Activated T-cell treated with anti-CD3 and anti-CD28 coated beads, Interleukin-2, amount 50 U/mL, for 48 hours (primary cell): ENCODE data around the gene ZNF740.

Experiments
- DNase-seq, 2 experiments: peaks; one replicate each; pipeline ENCODE4 v3.0.0-alpha.2; 2020

Gene ZNF740

DNA sequence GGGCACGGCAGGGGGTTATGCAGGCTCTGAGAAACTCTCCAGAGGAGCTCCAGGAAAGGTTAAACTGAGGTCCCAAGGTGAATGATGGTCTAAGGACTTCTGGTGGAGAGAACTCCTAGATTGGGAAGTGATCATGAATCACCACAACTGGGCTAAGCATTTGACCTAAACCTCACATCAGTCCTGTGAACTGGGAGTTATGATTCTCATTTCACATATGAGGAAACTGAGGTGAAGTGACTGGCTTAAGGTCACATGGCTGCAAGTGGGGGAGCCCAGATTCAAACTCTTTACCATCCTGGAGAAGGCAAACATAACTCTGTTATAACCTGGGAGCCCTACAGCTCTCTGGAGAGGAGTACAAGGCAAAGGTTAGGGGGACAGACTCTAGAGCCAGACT, 47.3 kb downstream of the ZNF740 start:
- DNase-seq: no peak

DNA sequence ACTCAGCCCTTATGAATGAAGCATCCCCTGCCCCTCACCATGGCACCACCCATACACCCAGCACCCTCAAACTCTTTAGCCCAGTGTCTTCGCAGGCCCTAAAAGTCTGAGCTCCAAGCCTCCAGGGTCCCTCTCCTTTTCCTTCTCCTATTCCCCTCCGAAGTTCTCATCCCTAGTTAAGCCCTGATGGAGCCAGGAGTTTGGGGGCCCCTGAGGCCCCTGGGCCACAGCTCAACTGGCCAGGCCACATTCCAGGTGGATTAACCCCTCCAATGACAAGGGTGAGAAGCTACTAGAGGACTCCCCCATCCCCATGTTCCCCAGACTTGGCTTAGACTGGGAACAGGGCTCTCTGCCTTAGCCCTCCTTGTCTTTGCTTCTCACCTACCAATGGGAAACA, 48.9 kb downstream of the ZNF740 start:
- DNase-seq: no peak

DNA sequence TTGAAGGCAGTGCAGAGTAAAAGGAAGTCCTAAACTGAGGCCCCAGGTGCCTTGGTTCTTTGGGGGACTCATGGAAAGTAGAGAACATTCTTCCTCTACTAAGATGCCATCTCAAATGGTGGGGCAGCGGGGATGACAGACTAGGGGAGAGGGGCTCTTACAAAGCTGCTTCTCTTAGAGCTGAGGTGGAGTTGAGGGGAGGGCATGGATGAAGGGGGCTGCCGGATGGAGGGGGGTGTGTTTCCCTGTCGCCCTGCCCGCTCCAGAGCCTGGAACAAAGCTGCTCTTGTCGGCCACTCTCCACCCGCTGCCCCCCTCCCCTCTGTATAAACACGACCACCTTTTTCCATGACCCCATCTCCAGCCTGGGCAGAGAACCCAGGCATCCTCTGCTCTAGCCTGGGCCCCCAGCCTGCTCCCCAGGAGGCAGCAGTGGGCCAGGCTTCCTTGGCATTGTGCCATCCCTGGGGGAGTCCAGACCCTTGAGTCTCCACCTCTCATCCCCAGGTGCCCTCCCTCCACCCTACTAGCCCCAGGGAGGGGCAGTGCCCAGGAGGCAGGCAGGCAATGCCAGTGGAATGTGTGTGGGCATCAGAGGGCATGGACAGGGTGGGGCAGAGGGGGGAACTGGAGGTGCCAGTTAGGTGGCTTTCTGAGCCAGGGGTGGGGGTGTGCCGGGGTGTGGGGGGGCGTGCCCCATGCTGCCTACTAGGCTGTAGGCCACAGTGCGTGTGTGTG, 49.8 kb downstream of the ZNF740 start:
- DNase-seq: peak in 1 of 2 experiments; percentile 17

DNA sequence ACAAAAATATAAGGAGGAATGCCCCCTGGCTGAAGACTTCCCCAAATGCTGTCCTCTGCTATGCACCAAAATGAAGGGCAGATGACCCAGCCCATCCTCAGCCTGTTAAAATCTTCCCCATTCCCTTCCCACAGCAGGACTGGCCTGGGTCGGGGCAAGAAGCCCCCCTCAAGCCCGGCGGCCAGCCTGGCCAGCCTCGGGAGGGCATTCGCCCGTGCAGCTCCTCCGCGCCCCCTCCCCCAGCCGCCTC, 51.1 kb downstream of the ZNF740 start:
- no peak for DNase-seq

DNA sequence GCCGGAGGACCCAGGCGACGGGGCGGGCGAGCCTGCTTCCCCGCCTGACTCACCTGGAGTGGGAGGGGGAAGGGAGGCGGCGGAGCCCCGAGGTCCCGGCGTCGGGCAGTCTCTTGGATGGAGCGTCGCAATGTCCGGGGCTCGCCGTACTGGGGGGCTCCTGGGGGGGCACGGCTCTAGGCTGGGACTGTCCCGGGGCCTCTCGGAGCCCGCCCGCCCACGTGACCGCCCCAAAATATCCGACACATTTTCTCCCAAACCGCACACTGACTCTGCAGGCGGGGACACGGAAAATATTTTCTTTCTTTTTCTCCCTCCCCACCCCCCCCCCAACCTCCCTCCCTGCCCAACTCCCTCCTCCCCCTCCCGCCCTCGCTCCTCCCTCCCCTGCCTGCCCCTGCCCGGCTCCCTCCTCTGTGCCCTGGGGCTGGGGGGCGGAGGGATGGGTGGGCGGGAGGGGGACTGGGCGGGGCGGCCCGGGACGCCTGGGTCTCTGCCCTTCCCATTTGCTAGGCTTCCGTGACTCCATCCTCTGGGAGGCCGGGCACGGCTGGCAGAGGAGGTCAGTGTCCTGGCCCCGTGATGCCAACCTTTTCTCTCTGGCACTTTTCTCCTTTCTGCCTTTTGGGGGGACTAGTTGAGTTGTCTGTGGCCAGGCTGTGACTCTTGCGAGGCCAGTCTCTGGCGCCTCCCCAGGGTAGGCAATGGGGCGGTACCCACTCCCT, 51.6 kb downstream of the ZNF740 start, which contains the start of gene RARG:
RARG (minus strand) TSS at position 289 of the 725 bp plus-strand sequence. CDS start 4,664 bp downstream, outside the sequence.
- peak; percentile 80 to 82 for DNase-seq

DNA sequence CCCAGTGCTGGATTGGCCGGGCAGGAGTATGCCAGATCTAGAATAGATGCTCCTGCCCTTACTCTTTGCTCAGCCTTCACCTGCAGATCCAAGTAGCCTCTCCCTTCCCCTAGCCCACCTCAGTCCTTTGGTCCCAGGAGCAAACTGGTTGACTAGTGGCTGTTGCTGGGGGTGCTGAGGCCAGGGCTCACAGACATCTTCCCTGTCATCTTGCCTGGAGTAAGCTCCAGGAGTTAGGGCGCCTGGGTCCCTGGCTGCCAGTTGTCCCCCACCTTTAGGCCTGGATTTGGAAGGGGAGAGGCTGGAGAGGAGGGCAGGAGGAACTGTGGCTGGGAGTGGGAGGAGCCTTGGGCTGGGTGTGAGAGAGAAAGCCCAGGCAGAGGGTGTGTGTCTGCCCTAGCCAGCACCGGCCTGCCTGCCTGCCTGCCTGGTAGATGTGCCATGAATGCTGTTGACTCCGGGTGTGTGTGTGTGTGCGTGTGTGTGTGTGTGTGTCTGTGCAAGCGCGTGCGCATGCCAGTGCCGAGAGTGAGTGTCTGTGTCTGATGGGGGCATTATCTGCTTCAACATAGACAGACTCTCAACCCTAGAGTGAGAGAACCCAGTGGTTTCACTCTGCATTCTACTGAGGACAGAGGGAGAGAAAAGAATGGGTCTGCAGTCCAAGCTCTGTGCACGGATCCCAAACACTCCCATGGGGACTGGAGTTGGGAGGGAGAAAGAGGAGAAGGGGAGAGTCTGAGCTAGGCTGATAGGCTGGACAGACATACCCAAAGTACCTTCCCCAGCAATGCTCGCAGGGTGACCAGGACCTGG, 52.3 kb downstream of the ZNF740 start:
- DNase-seq: peak; percentile 57 to 65

DNA sequence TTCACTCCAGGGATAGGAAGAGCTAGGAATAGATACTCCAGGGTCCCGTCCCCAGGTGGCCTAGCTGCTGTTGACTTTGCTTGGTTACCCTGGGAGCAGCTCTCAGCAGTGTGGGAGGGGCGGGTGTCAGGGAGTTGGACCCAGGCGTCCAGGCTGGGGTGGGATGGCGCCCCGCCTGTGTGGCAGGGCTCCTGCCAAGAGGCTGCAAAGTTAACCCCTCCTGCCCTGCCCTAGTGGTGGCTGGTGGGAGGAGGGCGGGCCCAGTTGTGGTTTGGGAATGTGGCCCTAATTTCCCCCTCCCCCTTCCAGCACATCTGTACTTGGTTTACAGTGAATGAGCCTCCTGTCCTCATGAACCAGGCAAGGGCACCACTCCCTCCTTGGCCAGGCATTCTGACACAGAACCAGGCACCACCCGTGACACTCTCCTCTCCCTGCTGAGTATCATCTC, 53.2 kb downstream of the ZNF740 start:
- DNase-seq: no peak

DNA sequence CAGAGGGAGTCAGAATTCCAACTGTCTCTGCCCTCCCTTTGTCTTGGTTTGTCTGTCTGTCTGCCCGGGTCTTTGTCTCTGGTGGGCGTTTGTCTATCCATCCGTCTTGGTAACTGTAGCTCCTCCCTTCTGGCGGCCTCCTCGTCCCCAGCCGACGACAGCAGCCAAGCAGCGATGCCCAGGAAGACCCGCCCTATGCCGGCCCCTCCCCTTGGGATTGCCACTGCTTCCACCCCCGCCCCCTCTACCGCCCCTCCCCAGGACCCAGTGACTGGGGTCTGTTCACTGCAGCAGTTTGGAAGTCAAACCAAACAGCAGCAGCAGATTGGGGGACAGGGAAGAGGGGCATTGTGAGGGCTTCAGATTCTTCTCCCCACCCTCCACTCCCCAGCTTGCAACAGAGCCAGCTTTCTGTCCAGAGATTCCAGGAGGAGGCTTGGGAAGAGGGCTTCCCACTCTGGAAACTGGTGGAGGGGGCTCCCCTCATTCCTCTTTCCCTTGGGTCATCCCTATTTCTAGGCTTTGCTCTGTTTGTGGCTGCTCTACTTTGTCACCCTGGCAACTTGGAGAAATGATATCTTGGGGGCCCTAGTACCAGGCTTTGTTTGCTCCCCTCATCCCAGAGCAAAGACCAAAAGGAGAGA, 53.9 kb downstream of the ZNF740 start:
- no peak for DNase-seq

DNA sequence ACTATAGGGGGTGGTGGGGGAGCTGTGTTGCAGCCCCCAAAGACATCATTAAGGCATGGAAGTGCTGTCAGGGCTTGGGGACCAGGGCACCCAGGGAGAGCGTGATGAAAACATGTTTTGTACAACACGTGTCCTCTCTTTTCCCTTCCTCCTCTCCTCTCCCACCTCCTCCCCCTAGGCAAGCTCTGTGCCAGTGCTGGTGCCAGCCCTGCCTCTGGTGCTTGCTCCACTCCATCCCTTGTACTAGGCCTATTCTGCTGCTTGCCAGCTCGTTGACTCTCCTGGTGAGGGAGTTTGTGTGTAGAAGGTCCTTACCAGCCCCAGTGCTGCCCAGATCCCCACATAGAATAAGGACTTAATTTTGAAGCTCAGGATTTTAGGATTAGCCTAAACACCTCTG, 54.6 kb downstream of the ZNF740 start:
- peak in 1 of 2 experiments; percentile 15 for DNase-seq

DNA sequence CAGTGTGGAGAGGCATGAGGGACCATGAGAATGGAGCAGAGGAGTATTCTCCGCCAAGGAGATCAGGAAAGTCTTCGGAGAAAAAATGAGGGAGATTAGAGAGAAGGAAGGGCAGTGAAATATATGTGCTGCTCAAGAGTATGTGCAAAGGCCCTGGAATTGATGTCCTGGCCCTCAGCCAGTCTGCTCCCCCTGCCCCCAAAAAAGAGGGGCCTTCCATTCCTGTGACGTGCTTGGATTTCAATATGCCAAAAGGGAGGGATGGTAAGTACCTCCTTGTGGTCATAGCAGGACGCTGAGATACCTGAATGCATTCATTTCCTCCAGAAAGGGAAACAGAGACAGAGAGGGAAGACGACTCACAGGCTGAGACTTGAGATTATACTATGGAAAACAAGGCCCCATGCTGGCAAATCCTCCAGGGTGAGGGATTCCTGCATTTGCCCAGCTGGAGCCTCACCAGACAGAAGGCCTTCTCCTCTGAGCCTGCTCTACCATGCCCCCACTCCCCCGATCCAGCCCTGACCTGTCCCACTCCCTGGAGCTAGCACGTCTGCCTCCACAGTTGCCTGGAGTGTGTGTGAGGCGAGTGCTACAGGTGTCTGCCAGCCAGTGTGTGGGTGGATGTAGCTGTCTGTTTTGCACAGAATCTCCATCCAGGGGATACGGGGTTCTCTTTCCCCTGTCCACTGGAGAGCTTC, 55.4 kb downstream of the ZNF740 start:
- peak; percentile 48 to 63 for DNase-seq

DNA sequence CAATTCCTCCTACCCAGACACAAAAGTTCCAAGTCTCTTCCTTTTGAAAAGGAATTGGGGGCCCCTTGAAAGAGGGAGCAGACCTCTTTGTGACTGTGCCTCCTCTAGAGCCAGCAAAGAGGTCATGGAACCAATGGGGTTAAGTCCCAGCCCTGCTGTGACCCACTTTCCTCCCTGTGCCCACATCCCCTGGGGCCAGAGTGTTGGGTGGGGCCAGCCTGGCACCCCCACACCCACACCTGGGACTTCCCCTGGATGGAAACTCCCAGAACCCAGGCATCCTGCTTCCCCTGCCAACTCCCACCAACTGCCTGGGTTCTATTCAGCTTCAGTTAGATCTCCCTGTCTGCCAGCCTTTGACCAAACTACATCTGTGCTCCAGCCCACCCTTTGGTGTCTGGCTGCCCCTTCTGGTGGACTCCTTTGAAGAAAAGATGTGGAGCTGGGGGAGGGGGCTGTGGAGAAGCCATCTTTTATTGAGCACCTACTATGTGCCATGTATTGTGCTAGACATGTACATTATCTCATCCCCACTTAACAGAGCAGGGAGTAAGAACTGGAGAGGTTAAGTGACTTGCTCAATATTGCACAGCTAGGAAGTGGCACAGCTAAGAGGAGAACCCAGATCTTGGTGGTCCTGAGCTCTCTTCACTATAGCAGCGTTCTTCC, 56.1 kb downstream of the ZNF740 start:
- DNase-seq: peak; percentile 51 to 60

DNA sequence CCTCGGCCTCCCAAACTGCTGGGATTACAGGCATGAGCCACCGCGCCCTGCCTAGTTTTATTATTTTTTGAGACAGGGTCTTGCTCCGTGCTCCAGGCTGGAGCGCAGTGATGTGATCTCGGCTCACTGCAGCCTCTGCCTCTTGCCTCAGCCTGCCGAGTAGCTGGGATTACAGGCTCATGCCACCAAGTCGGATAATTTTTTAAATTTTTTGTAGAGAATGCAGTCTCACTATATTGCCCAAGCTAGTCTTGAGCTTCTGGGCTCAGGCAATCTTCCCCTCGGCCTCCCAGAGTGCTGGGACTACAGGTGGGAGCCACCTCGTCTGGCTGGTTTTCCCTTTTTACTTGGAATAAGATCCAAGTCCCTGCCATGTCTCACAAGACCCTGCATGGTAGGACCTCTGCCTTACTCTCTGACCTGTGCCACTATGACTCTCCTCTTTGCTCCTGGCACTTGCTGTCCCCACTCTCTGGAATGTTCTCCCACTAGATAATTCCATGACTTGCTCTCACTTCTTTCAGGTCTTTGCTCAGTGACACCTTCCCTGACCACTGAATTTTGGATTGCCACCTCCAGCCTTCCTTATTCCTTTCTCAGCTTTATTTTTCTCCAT, 59.2 kb downstream of the ZNF740 start:
- DNase-seq: no peak

DNA sequence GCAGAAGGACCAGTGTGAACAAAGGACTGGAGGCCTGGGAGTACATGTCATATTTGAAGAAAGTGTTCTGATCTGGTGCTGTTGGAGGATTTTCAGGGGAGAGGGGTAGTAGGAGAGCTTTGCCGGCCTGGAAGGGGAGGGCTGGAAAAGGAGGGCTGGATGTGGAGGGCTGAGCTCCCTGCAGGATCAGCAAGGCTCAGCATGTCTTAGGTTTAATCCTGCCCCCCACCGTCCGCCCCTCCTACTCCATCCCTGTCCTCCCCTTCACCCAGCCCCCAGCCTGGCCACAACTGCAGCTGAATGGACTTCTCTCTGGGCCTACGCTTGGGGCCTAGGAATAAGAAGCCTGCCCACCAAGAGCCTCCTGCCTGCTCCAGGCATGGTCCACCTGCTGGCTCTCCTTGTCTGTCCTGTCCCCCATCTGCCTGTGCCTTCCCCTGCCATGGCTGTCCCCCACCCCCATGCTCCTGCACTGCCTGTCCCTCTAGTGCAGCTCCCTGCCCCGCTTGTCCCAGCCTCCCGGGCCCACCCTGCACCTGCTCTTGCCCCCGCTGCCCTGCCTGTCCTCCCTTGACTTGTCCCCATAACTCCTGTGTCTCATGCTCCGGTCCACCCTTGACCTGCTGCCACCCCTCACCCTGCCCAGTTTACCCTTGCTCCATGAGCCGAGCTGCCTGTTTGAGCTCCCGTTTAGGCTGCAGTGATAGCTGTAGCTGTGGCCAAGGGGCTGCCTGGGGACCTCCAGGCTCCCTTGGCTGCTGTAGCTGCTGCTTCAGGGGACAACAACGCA, 61.3 kb downstream of the ZNF740 start:
- no peak for DNase-seq

DNA sequence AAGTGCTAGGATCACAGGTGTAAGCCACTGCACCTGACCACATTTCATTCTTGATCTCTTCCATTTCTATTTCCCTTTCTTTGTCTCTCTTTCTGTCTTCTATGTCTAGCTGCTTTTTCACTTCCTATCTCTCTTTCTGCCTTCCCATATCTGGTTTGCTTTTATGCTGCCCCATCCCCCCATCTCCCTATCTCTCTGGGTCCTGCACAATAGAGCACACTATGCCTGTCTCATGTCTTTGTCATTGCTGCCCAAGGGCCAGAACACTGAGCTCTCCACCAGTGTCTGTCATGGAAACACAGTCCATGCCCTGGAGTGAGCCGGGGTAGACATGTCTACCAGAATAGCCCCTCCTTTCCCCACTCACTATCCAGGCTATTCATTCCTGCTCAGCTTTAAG, 63.8 kb downstream of the ZNF740 start:
- no peak for DNase-seq
